Measurements from ENCODE around the gene SPEF2.

The SPEF2 gene

DNA sequence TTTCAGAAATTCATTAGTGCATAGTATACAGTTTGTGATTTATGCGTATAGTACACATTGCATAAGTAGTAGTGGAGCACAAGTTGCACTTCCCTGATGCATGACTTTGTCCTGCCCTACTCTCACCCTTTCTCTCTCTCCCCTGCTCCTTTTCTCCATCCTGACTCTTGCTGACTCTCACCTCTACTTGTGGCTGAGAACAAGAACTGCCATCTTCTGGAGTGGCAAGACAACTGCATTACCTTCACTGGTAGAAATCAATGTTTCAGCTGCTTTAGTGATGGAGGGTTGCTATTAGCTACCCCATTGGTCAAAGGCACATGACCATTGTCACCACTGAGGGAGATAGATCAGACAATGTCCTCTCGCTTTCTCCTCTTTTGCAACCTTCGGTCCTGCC lies 26.9 kb downstream of the SPEF2 start:
- no peak for ATAC-seq
- TF ChIP-seq TCF4 (CRISPR knock-in tag; IDR thresholded peaks at IDR 0.05; ENCODE audit: borderline replicate concordance) (no peak), TOX (CRISPR knock-in tag; IDR thresholded peaks at IDR 0.05; ENCODE audit: borderline replicate concordance) (no peak), PPARA (CRISPR knock-in tag; IDR thresholded peaks at IDR 0.05; ENCODE audit: borderline replicate concordance) (no peak), GLIS3 (CRISPR knock-in tag; IDR thresholded peaks at IDR 0.05) (no peak), ISL1 (CRISPR knock-in tag; IDR thresholded peaks at IDR 0.05) (no peak), ZNF8 (CRISPR knock-in tag; IDR thresholded peaks at IDR 0.05) (no peak), OSR1 (CRISPR knock-in tag; IDR thresholded peaks at IDR 0.05) (no peak), SNAI2 (CRISPR knock-in tag; IDR thresholded peaks at IDR 0.05) (no peak), ZFP3 (CRISPR knock-in tag; IDR thresholded peaks at IDR 0.05) (no peak), ZC3H10 (CRISPR knock-in tag; IDR thresholded peaks at IDR 0.05) (no peak), ZNF70 (CRISPR knock-in tag; IDR thresholded peaks at IDR 0.05) (no peak), ARNTL (CRISPR knock-in tag; IDR thresholded peaks at IDR 0.05; ENCODE audit: borderline replicate concordance, low read depth) (no peak), ZNF565 (CRISPR knock-in tag; conservative IDR thresholded peaks at IDR 0.05; ENCODE audit: low read depth) (no peak), ZFP30 (CRISPR knock-in tag; IDR thresholded peaks at IDR 0.05) (no peak), RARB (CRISPR knock-in tag; IDR thresholded peaks at IDR 0.05) (no peak), CSDC2 (CRISPR knock-in tag; IDR thresholded peaks at IDR 0.05) (no peak)
- TF ChIP-seq, protein P1, sequence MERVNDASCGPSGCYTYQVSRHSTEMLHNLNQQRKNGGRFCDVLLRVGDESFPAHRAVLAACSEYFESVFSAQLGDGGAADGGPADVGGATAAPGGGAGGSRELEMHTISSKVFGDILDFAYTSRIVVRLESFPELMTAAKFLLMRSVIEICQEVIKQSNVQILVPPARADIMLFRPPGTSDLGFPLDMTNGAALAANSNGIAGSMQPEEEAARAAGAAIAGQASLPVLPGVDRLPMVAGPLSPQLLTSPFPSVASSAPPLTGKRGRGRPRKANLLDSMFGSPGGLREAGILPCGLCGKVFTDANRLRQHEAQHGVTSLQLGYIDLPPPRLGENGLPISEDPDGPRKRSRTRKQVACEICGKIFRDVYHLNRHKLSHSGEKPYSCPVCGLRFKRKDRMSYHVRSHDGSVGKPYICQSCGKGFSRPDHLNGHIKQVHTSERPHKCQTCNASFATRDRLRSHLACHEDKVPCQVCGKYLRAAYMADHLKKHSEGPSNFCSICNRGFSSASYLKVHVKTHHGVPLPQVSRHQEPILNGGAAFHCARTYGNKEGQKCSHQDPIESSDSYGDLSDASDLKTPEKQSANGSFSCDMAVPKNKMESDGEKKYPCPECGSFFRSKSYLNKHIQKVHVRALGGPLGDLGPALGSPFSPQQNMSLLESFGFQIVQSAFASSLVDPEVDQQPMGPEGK (CRISPR knock-in tag; IDR thresholded peaks at IDR 0.05; ENCODE audit: borderline replicate concordance) = no peak
- TF ChIP-seq, protein P2, sequence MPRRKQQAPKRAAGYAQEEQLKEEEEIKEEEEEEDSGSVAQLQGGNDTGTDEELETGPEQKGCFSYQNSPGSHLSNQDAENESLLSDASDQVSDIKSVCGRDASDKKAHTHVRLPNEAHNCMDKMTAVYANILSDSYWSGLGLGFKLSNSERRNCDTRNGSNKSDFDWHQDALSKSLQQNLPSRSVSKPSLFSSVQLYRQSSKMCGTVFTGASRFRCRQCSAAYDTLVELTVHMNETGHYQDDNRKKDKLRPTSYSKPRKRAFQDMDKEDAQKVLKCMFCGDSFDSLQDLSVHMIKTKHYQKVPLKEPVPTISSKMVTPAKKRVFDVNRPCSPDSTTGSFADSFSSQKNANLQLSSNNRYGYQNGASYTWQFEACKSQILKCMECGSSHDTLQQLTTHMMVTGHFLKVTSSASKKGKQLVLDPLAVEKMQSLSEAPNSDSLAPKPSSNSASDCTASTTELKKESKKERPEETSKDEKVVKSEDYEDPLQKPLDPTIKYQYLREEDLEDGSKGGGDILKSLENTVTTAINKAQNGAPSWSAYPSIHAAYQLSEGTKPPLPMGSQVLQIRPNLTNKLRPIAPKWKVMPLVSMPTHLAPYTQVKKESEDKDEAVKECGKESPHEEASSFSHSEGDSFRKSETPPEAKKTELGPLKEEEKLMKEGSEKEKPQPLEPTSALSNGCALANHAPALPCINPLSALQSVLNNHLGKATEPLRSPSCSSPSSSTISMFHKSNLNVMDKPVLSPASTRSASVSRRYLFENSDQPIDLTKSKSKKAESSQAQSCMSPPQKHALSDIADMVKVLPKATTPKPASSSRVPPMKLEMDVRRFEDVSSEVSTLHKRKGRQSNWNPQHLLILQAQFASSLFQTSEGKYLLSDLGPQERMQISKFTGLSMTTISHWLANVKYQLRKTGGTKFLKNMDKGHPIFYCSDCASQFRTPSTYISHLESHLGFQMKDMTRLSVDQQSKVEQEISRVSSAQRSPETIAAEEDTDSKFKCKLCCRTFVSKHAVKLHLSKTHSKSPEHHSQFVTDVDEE (CRISPR knock-in tag; IDR thresholded peaks at IDR 0.05) = no peak
- TF ChIP-seq, protein P3, sequence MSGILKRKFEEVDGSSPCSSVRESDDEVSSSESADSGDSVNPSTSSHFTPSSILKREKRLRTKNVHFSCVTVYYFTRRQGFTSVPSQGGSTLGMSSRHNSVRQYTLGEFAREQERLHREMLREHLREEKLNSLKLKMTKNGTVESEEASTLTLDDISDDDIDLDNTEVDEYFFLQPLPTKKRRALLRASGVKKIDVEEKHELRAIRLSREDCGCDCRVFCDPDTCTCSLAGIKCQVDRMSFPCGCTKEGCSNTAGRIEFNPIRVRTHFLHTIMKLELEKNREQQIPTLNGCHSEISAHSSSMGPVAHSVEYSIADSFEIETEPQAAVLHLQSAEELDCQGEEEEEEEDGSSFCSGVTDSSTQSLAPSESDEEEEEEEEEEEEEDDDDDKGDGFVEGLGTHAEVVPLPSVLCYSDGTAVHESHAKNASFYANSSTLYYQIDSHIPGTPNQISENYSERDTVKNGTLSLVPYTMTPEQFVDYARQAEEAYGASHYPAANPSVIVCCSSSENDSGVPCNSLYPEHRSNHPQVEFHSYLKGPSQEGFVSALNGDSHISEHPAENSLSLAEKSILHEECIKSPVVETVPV (CRISPR knock-in tag; IDR thresholded peaks at IDR 0.05) = no peak
- TF ChIP-seq, protein P4, sequence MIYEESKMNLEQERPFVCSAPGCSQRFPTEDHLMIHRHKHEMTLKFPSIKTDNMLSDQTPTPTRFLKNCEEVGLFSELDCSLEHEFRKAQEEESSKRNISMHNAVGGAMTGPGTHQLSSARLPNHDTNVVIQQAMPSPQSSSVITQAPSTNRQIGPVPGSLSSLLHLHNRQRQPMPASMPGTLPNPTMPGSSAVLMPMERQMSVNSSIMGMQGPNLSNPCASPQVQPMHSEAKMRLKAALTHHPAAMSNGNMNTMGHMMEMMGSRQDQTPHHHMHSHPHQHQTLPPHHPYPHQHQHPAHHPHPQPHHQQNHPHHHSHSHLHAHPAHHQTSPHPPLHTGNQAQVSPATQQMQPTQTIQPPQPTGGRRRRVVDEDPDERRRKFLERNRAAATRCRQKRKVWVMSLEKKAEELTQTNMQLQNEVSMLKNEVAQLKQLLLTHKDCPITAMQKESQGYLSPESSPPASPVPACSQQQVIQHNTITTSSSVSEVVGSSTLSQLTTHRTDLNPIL (CRISPR knock-in tag; IDR thresholded peaks at IDR 0.05; ENCODE audit: low read depth) = no peak

DNA sequence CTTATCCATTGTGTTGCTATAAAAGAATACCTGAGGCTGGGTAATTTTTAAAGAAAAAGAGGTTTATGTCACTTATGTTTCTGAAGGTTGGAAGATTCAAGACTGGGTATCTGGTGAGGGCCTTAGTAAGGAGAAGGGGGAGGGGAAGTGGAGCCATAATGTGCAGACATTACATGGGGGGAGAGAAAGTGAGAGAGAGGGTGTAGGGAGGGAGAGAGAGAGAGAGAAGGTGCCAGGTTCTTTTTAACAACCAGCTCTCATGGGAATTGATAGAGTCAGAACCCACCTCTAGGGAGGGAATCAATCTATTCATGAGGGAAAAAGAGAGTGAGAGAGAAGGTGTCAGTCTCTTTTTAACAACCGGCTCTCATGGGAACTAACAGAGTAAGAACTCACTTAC lies 29.5 kb downstream of the SPEF2 start:
- no peak for ATAC-seq
- TF ChIP-seq, protein P3 (CRISPR knock-in tag; IDR thresholded peaks at IDR 0.05) = no peak
- TF ChIP-seq ARNTL (CRISPR knock-in tag; IDR thresholded peaks at IDR 0.05; ENCODE audit: borderline replicate concordance, low read depth) = no peak
- TF ChIP-seq TOX (CRISPR knock-in tag; IDR thresholded peaks at IDR 0.05; ENCODE audit: borderline replicate concordance) = no peak
- TF ChIP-seq PPARA (CRISPR knock-in tag; IDR thresholded peaks at IDR 0.05; ENCODE audit: borderline replicate concordance) = no peak
- TF ChIP-seq SNAI2 (CRISPR knock-in tag; IDR thresholded peaks at IDR 0.05) = no peak
- TF ChIP-seq, protein P5, sequence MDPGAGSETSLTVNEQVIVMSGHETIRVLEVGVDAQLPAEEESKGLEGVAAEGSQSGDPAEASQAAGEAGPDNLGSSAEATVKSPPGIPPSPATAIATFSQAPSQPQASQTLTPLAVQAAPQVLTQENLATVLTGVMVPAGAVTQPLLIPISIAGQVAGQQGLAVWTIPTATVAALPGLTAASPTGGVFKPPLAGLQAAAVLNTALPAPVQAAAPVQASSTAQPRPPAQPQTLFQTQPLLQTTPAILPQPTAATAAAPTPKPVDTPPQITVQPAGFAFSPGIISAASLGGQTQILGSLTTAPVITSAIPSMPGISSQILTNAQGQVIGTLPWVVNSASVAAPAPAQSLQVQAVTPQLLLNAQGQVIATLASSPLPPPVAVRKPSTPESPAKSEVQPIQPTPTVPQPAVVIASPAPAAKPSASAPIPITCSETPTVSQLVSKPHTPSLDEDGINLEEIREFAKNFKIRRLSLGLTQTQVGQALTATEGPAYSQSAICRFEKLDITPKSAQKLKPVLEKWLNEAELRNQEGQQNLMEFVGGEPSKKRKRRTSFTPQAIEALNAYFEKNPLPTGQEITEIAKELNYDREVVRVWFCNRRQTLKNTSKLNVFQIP (CRISPR knock-in tag; IDR thresholded peaks at IDR 0.05; ENCODE audit: borderline replicate concordance, low read depth) = no peak
- TF ChIP-seq OSR1 (CRISPR knock-in tag; IDR thresholded peaks at IDR 0.05) = no peak
- TF ChIP-seq ZNF565 (CRISPR knock-in tag; conservative IDR thresholded peaks at IDR 0.05; ENCODE audit: low read depth) = no peak
- no peak for TF ChIP-seq ZNF70 (CRISPR knock-in tag; IDR thresholded peaks at IDR 0.05)
- no peak for TF ChIP-seq RARB (CRISPR knock-in tag; IDR thresholded peaks at IDR 0.05)
- TF ChIP-seq ESRRG (CRISPR knock-in tag; IDR thresholded peaks at IDR 0.05) = no peak
- TF ChIP-seq ZFP3 (CRISPR knock-in tag; IDR thresholded peaks at IDR 0.05) = no peak
- no peak for TF ChIP-seq TCF4 (CRISPR knock-in tag; IDR thresholded peaks at IDR 0.05; ENCODE audit: borderline replicate concordance)
- no peak for TF ChIP-seq ZC3H10 (CRISPR knock-in tag; IDR thresholded peaks at IDR 0.05)
- TF ChIP-seq, protein P1 (CRISPR knock-in tag; IDR thresholded peaks at IDR 0.05; ENCODE audit: borderline replicate concordance) = no peak
